Small intestine (tissue), 7 donors: ENCODE results near the gene FAM199X. TPM values are rescaled to one million over a fixed set of nuclear protein-coding genes. Genes with fewer than 3 reads are reported as not detected.
A peak's percentile ranks its signal among the peaks of the same experiment; 100 is the strongest.
"Not testable (repeated sequence)": the region's sequence is repeated elsewhere in the genome, so short reads cannot be mapped to it uniquely, and the experiment has no call there.

Source experiments
- DNase-seq, 2 donors: peaks; one replicate each; pipeline versions ENCODE4 v3.0.0 to v3.0.0-alpha.2; 2013
- FAIRE-seq: peaks from 2 replicates; lab custom pipeline; 2012; peaks lifted over from hg19 to GRCh38; lab: Jason Lieb, UNC
- H3K27ac ChIP-seq, 3 donors: one replicate each; pipeline ENCODE4 v1.5.1; 2013; ENCODE audit warnings: low read length in 2 of 3, mild to moderate bottlenecking in 2 of 3, control low read depth in 1 of 3, inconsistent platforms in 1 of 3, low read depth in 1 of 3, moderate library complexity in 1 of 3
- H3K27me3 ChIP-seq, 3 donors: one replicate each; pipeline ENCODE4 v1.6.1; 2013; ENCODE audit warnings: low read length in 3 of 3, inconsistent platforms in 1 of 3; ENCODE audit not compliant: control insufficient read depth in 3 of 3, insufficient read depth in 3 of 3
- H3K36me3 ChIP-seq, 3 donors: one replicate each; pipeline ENCODE4 v1.6.1; 2013; ENCODE audit warnings: low read length in 3 of 3, inconsistent platforms in 1 of 3, low read depth in 1 of 3, mild to moderate bottlenecking in 1 of 3, moderate library complexity in 1 of 3; ENCODE audit not compliant: control insufficient read depth in 3 of 3, insufficient read depth in 2 of 3
- H3K4me1 ChIP-seq, 3 donors: one replicate each; pipeline ENCODE4 v1.6.1; 2013; ENCODE audit warnings: low read length in 2 of 3, inconsistent platforms in 1 of 3, low read depth in 1 of 3, mild to moderate bottlenecking in 1 of 3, moderate library complexity in 1 of 3; ENCODE audit not compliant: control insufficient read depth in 3 of 3, insufficient read depth in 2 of 3
- H3K4me3 ChIP-seq, 3 donors: one replicate each; pipeline ENCODE4 v1.5.1; 2013; ENCODE audit warnings: low read length in 3 of 3, control low read depth in 1 of 3, inconsistent platforms in 1 of 3, low read depth in 1 of 3, mild to moderate bottlenecking in 1 of 3, moderate library complexity in 1 of 3
- H3K9me3 ChIP-seq, 2 donors: one replicate each; pipeline ENCODE4 v1.6.1; 2013; ENCODE audit warnings: low read depth in 1 of 2, low read length in 1 of 2; ENCODE audit not compliant: control insufficient read depth in 2 of 2, insufficient read depth in 1 of 2
- WGBS, 3 donors: extraction: QIAGEN DNeasy Blood & Tissue Kit; methylation state at CpG; one replicate each; pipeline ENCODE4 v1.1.7; 2013; 5-methylcytosine and 5-hydroxymethylcytosine counted together
- polyA plus RNA-seq, 4 donors: library from polyadenylated mRNA; stranded (reverse) in 3 of 4; unstranded in 1 of 4; fragments of 200-250 nt in 3 of 4; fragments of 120-200 nt in 1 of 4; gene quantifications; one replicate each; pipeline versions ENCODE4 v1.2.1 to v1.2.3, GENCODE V29; 2013
- donor health status: healthy with polysubstance abuse.
- donor health status: control.
- donor health status: control.
- donor health status: Bipolar disorder and iron deficiency.
- donor health status: healthy.

Gene FAM199X
- polyA plus RNA-seq, 4 donors = 4.9 to 21.0 (median 10.3) TPM

DNA sequence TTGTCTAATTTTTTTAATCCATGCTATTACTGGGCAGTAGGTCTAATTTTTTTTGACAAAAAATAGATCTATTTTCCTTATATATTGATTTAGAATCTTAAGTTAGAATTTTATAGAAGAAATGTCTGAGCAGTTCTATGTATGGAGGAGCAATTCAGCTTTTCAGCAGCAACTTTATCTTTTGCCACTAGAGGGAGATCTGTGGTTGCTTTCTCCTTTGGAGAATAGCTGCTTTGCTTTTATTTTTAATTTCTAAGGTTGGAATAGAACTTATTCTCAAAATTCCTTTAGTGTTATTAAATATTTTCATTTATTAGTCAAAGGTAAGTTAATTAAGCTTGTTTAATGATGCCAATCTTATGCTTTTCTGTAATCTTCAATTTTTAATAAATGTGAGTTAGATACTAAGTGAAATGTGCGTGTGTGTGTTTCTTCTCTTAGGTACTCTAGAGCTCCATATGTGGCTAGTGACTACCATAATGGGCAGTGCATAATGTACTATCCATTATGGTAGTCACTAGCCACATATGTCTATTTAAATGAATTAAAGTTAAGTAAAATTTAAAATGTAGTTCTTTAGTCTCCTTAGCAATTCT, 29.3 kb downstream of the FAM199X start:
- peak; percentile 22 to 39 for DNase-seq
- Histone ChIP-seq H3K4me1 (no peaks in the 10 kb centered on the region), H3K27me3 (no peaks in the 10 kb centered on the region), H3K27ac (no peak overlapping the region), H3K36me3 (peaks cover 0 to 4% (median 4%) of the 10 kb centered on the region in 3 donors), H3K9me3 (no peaks in the 10 kb centered on the region), H3K4me3 (no peak overlapping the region)
- peak; percentile 95 for FAIRE-seq
- 91 to 100% (median 100%) methylated on average over 1 of the region's 1 CpG for WGBS, 3 donors

DNA sequence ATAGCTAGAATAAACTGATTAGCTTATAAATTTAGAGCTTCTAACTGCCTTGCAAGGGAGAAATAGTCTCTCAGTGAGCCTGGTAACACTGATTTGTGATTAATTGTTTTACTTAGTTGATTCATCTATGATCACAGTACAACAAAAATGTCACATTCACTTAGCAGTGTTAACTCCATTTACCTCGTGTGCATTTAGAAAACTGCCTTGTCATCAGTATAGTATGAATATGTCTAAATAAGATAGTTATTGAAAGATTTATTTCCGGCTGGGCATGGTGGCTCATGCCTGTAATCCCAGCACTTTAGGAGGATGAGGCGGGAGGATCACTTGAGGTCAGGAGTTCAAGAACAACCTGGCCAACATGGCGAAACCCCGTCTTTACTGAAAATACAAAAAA, 39.3 kb downstream of the FAM199X start:
- Histone ChIP-seq H3K9me3 (no peaks in the 10 kb centered on the region), H3K4me1 (no peaks in the 10 kb centered on the region), H3K27ac (no peak overlapping the region), H3K4me3 (no peak overlapping the region), H3K27me3 (no peaks in the 10 kb centered on the region), H3K36me3 (no peaks in the 10 kb centered on the region)
- 74 to 95% (median 92%) methylated on average over 5 of the region's 5 CpGs for WGBS, 3 donors
- FAIRE-seq = no peak
- DNase-seq = no peak

DNA sequence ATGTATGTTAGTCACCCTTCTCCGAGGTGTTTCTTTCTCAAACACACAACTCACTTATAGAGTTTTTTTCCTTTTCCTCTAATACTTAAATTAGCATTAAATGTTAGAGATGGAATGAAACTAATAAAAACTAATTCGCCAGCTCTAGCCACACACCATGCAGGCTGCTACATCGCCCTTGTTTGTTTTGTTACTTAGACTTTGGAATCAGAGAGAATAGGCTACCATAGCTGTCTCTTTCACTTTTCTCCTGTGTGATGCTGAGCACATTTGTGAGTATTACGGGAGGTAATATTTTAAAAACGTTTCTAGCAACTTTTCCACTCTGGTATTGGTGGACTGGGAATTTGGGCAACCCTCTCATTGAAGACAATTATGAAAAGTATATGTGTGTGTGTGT, 44.9 kb downstream of the FAM199X start:
- Histone ChIP-seq H3K27ac (no peak overlapping the region), H3K4me1 (no peaks in the 10 kb centered on the region), H3K4me3 (no peak overlapping the region), H3K36me3 (no peaks in the 10 kb centered on the region), H3K27me3 (no peaks in the 10 kb centered on the region), H3K9me3 (no peaks in the 10 kb centered on the region)
- FAIRE-seq (no peak), DNase-seq (peak; percentile 0)
- 30 to 64% (median 35%) methylated on average over 5 of the region's 5 CpGs for WGBS, 3 donors

DNA sequence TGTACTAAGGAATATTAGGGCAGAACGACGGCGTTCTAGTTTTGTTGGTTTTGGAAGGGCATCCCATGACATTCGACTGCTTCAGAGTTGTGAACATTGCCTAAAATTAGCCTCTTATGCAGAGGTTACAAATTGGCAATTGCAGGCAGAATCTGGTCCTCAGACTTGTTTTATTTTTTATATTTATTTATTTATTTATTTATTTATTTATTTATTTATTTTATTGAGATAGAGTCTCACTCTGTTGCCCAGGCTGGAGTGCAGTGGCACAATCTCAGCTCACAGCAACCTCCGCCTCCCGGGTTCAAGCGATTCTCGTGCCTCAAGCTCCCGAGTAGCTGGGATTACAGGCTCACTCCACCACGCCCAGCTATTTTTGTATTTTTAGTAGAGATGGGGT, 63.8 kb downstream of the FAM199X start:
- H3K27me3 ChIP-seq, FAIRE-seq: not testable (repeated sequence)
- WGBS, 3 donors = 89 to 91% (median 89%) methylated on average over 10 of the region's 10 CpGs

More for the DNA sequence above, 63.8 kb downstream of the FAM199X start:
- not testable (repeated sequence) for DNase-seq, H3K4me3 ChIP-seq, H3K4me1 ChIP-seq, H3K36me3 ChIP-seq, H3K9me3 ChIP-seq, H3K27ac ChIP-seq

Other genes starting within 250 kb of the FAM199X start
- gene TMSB15B, start 203.8 kb upstream of the FAM199X start, polyA plus RNA-seq = 1 to 10 TPM; 1.8 to 6.8 (median 4.1) TPM
- gene H2BW1, start 152.7 kb upstream of the FAM199X start, polyA plus RNA-seq = not detected
- gene H2BW2, start 126.5 kb upstream of the FAM199X start, polyA plus RNA-seq = not detected
- gene TMSB15C, start 90.2 kb upstream of the FAM199X start, polyA plus RNA-seq = 1 to 10 TPM in 1 of 4 donors, under 1 TPM in 1, not detected in 2; 0.54 to 2.9 TPM
- under 1 TPM in 2 of 4 donors, not detected in 2; 0.70 to 0.93 TPM for gene ZCCHC18, start 53.9 kb upstream of the FAM199X start, polyA plus RNA-seq
- 1 to 10 TPM; 2.2 to 9.4 (median 7.7) TPM for gene SLC25A53, start 9.4 kb upstream of the FAM199X start, polyA plus RNA-seq
- gene ESX1, start 88.5 kb downstream of the FAM199X start, polyA plus RNA-seq = not detected